ENCODE results near the gene BRD1.

- no peak for TF ChIP-seq CTCF (IDR thresholded peaks at IDR 0.05)
- no peak for TF ChIP-seq EP300 (IDR thresholded peaks at IDR 0.05)
- TF ChIP-seq POLR2A (IDR thresholded peaks at IDR 0.05): no peak
Measured at GRCh38 chr22:49781289-49781782, 46.3 kb downstream of the BRD1 start.
